ENCODE measurements around the gene CNFN. TPM values are rescaled to one million over a fixed set of nuclear protein-coding genes. Genes with fewer than 3 reads are reported as not detected.

The CNFN gene
- total and polyA plus RNA-seq, 10 of the 15 experiments (the other 5 are each of a cell fraction or from before 2014, with no cell fraction given) = 0.60 TPM; not detected in 9

DNA sequence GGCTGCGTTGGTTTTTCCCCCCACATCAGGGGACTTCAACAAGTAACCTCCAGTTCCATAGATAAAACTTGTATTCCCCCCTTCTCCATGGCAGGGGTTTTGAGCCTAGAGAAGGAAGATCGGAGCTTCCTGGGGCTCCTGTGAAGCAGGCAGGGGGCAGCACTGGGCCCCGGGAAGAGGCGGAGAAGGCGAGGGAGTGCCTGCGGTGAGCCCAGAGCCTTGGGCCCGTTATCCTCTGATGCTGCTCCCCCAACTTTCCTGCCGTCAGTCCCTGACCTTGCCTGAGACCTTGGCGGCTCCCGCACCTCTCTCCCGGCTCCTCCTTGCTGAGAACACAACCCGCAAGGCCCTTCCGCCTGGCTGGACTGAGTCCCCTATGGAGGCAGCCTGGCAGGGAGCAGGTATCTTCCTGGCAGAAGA lies 34.6 kb upstream of the CNFN start (continued):
- TF ChIP-seq MLLT1 (IDR thresholded peaks at IDR 0.05) = no peak
- TF ChIP-seq NKRF (conservative IDR thresholded peaks at IDR 0.05) = no peak
- TF ChIP-seq, protein P1, sequence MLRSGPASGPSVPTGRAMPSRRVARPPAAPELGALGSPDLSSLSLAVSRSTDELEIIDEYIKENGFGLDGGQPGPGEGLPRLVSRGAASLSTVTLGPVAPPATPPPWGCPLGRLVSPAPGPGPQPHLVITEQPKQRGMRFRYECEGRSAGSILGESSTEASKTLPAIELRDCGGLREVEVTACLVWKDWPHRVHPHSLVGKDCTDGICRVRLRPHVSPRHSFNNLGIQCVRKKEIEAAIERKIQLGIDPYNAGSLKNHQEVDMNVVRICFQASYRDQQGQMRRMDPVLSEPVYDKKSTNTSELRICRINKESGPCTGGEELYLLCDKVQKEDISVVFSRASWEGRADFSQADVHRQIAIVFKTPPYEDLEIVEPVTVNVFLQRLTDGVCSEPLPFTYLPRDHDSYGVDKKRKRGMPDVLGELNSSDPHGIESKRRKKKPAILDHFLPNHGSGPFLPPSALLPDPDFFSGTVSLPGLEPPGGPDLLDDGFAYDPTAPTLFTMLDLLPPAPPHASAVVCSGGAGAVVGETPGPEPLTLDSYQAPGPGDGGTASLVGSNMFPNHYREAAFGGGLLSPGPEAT (IDR thresholded peaks at IDR 0.05; ENCODE audit: low read depth) = no peak
- TF ChIP-seq CEBPZ (IDR thresholded peaks at IDR 0.05; ENCODE audit: low read depth, low read length) = no peak
- TF ChIP-seq RBBP5 (conservative IDR thresholded peaks at IDR 0.05) = no peak

Data from GM12878 (cell line).